Right ventricle myocardium superior (tissue), 1 donor: Measurements from ENCODE around the gene RELA. TPM values are rescaled to one million over a fixed set of nuclear protein-coding genes. Genes with fewer than 3 reads are reported as not detected.
A peak's percentile ranks its signal among the peaks of the same experiment; 100 is the strongest.
"Not testable (repeated sequence)": the region's sequence is repeated elsewhere in the genome, so short reads cannot be mapped to it uniquely, and the experiment has no call there.

Source experiments
- ATAC-seq: fragments of 200-7000 bp; cut with Tn5 transposase; one replicate; pipeline ENCODE4 v1.9.1; 2020; ENCODE audit warnings: mild to moderate bottlenecking; ENCODE audit not compliant: poor library complexity
- DNase-seq: peaks from one replicate; pipeline ENCODE4 v3.0.0-alpha.2; 2020
- intact Hi-C: fragments of 100-400 bp; cut with DNase I; formaldehyde crosslinking; loops from one replicate; pipeline ENCODE4 v1.11.2; 2022
- total RNA-seq: library from RNA; stranded (reverse); fragmentation: NEBNext Ultra II Directional; extraction: Animal tissue kit (Norgen Biotek cat#: 25700); gene quantifications from one replicate; pipeline ENCODE4 v1.2.1, GENCODE V29; 2021
- donor health status: DM: no; HTN: yes; CAD: no; lungs with severe emphysema.

Gene RELA
- total RNA-seq, 1 donor from 2014 or later, result 31.0 TPM

DNA sequence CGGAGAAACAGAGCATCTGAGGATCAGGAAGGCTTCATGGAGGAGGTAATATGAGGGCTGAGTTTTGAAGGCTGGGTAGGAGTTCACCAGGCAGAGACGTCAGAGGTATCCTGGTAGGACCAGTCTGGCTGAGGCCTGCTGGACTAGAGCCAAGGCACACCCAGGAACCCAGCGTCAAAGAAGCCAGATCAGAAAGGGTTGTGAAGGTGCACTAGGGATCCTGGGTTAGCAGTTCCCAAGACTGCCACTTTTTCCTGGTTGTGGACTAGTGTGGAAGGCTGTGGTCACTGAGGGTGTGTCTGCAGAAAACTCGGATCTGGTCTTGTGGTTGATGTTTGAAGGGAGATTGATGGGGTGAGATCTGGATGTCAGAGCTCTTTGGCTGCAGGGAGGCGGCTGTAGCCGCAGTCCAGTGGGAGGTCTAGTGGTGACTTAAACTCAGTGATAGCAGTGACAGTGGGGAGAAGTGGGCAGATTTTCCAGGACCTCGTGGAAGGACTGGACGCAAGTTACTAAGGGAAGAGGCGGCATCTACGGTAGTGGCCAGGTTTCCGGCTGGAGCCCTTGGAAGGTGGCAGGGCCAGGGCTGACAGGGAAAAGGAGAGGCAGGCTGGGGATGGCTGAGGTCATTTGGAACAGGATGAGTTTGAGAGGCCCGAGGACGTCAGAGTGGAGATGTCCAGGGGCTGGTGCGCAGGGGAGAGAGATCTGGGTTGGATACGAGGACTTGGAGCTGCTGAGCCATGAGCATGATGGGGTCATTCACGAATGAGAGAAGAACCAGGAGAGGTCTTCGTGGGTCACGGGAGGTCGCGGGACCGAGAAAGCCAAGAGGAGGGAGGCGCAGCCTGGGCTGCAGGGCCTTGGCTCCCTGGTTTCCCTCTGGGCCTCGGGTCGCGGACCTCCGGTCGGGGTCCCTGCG is 10.9 kb downstream of the RELA start:
- intact Hi-C loops, result no loop called here
- ATAC-seq, result peak; percentile 11
- DNase-seq, result no peak

DNA sequence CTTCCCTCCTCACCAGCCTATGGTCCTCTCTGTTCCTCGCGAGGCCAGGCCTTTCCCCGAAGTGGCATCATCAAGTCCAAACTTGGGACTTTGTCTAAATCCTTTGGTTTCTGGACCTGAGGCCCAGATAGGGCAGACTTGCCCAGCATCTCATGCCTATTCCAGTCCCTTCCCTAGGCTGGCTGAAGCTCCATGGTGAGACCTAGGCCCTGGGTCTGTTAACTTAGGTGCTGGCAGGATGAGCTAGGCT is 11.5 kb downstream of the RELA start:
- no peak for ATAC-seq
- intact Hi-C loops, result no loop called here
- DNase-seq, result no peak

DNA sequence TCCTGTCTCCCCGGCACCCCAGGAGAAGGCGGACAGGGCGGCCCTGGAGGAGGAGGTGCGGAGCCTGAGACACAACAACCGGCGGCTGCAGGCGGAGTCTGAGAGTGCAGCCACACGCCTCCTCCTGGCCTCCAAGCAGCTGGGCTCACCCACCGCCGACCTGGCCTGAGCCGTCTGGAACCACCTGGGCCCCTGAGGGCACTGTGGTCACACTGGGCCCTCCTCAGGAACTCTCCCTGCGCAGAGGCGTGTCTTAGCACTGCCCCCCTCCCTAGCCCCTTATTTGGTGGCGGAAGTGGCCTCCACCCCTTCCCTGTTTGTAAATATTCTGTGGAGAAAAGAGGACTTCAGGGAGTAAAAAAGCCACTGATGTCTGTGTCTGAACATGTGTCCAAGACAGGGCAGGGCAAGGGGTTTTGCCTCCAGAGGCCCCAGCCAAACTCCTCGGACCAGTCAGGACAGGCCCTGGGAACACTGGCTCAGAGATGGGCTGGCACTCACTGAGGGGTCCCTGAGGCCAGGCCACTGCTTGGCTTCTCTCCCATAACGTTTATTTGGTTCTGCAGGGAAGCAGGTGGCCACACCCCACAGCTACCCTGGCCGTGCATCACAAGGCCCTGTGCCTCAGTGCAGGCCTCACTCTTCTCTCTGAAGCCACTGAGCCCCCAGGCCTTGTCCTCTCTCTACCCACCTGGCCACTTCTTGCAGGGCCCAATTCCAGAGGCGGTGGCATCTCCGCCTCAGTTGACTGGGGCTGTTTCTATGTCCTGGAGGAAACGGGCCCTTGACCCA is 12.0 kb downstream of the RELA start:
- ATAC-seq (no peak), DNase-seq (no peak)
- intact Hi-C loops, result no loop called here

DNA sequence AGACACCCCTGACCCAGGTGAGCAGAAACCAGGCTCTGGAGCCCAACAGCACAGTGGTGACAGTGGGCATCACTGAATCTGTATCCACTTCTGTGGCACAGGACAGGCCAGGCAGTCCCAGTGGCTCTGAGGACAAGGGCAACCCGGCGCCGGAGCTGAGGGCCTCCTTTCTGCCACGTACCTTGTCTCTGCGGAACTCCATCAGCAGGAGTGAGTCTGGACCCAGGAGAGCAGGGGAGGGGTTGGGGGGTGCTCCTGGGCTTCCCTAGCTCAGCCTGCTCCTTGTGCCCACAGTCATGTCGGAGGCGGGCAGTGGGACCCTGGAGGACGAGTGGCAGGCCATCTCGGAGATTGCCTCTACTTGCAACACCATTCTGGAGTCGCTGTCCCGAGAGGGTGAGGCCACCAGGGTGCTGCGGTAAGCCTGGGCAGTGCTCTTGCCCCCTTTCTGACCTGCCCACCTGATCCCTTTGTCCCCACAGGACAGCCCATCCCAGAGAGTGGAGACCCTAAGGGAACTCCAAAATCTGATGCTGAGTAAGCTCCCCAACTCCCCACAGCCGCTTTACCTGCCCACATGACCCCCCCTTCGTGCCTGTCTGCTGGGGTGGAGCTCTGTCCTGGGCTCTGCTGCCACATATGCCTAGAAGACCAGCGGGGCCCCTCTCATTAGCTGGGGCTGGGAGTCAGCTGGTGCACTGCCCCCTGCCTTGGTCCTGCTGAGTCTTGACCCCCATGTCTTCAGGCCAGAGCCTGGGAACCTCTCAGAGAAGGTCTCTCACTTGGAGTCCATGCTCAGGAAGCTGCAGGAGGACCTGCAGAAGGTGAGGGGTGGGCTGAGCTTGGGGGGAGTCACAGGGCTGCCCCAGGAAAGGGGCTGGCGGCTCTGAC is 12.8 kb downstream of the RELA start:
- ATAC-seq (no peak), DNase-seq (no peak)
- intact Hi-C loops, result no loop called here

DNA sequence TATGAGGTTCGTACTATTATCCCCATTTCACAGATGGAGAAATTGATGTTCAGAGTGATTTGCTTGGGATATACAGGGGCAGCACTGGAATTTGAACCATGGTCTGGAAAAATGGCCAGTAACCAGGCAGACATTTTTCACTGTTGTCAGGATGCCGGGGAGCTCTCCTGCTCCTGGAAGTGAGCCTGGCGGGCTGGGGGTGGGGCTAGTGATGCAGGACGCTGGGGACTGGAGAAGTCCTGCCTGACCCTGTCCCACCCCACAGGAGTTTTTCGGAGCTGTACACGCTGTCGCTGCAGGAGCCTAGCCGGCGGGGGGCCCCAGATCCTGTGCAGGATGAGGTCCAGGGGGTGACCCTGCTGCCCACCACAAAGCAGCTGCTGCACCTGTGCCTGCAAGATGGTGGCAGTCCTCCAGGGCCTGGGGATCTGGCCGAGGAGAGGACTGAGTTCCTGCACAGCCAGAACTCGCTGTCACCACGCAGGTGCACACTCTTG is 13.7 kb downstream of the RELA start:
- ATAC-seq (no peak), DNase-seq (no peak)
- intact Hi-C loops, result no loop called here

DNA sequence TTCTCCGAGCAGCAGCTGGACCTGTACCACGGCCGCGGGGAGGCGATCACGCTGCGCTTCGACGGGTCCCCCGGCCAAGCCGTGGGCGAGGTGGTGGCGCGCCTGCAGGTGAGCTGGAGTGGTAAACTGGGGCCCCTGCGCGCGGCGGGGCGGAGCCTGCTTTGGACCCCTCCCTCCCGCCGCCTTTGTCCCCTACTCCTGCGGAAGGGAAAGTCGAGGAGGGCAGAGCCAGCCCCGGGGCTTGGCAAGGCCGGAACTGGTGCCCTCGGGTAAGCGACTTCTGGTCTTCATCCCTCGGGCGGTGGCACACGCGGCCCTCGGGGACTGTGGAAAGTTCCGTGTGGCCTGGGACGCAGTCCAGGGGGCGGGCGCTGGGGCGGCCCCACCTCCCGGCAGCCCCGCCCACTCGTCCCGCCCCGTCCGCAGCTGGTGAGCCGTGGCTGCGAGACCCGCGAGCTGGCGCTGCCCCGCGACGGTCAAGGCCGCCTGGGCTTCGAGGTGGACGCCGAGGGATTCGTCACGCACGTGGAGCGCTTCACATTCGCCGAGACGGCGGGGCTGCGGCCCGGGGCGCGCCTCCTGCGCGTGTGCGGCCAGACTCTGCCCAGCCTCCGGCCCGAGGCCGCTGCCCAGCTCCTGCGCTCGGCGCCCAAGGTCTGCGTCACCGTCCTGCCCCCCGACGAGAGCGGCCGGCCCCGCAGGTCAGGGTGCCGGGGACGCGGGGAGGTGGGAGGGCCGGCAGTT is 15.6 kb downstream of the RELA start:
- intact Hi-C loops, result no loop called here
- DNase-seq, result no peak
- peak; percentile 14 for ATAC-seq

DNA sequence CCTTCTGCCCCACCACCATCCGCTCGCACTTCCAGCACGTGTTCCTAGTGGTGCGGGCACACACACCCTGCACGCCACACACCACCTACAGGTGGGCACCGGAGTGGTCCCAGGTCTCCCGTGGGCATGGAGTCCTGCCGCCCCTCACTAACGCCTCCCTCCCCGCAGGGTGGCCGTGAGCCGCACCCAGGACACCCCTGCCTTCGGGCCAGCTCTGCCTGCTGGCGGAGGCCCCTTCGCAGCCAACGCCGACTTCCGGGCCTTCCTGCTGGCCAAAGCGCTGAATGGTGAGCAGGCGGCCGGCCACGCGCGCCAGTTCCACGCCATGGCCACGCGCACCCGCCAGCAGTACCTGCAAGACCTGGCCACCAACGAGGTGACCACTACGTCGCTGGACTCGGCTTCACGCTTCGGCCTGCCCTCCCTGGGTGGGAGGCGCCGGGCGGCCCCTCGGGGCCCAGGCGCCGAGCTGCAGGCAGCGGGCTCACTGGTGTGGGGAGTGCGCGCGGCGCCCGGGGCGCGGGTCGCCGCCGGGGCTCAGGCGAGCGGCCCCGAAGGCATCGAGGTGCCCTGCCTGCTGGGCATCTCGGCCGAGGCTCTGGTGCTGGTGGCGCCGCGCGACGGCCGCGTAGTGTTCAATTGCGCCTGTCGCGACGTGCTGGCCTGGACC is 16.3 kb downstream of the RELA start:
- ATAC-seq (no peak), DNase-seq (no peak)
- intact Hi-C loops, result no loop called here

DNA sequence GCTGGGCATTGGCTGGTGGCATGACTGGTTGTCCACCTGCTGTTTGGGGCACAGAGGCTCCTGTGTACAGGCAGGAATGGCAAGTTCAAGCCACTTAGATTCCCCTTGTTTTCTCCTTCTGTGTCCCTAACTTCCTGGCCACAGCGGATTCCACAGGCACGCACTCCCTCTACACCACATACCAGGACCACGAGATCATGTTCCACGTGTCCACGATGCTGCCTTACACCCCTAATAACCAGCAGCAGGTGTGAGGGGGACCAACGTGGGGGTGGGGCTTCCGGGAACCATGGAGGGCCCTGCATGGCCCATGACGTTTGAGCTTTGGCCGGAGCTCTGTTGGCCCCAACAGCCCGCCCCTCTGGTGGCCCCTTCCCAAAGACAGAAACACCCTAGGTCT is 17.0 kb downstream of the RELA start:
- intact Hi-C loops, result no loop called here
- DNase-seq (no peak), ATAC-seq (no peak)

DNA sequence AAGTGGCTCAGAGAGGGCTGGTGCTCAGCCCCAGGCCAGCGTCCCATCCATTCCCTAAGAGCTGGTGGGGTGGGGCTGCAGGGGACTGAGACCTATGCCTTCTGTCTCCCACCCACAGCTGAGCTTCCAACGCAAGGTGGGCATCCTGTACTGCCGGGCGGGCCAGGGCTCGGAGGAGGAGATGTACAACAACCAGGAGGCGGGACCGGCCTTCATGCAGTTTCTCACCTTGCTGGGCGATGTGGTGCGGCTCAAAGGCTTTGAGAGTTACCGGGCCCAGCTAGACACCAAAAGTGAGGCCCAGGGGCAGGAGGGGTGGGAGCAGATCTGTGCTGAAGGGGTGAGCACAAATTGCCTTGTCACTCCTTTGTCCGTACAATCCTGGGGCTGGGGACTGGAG is 17.9 kb downstream of the RELA start:
- DNase-seq (no peak), ATAC-seq (no peak)
- intact Hi-C loops, result no loop called here

DNA sequence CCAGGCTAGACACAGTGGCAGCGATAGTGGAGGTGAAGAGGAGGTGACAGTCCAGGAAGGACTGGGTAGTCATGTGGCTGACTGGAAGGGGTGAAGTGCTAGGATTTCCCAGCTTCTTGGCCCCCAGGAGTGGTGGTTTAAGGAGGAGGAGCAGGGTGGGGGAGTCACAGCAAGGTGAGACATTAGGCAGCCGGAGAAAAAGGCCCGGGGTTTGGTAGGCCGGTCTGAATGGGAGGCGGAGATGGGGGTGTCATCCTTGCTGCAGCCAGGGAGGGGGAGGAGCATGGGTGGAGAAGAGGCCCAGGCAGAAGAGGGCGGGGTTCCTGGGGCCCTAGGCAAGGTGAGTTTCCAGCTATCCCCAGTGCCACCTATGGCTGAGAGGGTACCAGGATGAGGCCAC is 18.7 kb downstream of the RELA start:
- DNase-seq (no peak), ATAC-seq (no peak)
- intact Hi-C loops, result no loop called here

DNA sequence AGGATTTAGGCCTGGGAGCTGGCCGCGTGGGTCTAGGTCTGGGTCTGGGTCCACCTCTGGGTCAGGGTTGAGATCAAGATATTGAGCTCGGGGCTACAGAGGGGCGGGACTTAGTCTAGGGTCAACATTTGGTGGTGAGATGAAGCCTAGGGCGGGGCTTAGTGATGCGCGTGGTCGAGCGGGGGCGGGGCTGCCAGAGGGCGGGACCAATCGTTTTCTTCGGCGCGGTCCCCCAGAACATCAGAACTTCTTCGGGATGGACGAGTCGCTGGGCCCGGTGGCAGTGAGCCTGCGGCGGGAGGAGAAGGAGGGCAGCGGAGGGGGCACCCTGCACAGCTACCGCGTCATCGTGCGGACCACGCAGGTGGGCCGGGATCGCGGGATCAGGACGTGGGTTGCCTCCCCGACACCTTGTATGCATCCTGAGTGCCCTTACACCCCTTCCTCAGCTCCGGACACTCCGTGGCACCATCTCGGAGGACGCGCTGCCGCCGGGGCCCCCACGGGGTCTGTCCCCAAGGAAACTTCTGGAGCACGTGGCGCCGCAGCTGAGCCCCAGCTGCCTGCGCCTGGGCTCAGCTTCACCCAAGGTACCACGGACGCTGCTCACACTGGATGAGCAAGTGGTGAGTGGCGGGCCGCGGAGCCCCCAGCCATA is 20.6 kb downstream of the RELA start:
- ATAC-seq (no peak), DNase-seq (no peak)
- intact Hi-C loops, result no loop called here

DNA sequence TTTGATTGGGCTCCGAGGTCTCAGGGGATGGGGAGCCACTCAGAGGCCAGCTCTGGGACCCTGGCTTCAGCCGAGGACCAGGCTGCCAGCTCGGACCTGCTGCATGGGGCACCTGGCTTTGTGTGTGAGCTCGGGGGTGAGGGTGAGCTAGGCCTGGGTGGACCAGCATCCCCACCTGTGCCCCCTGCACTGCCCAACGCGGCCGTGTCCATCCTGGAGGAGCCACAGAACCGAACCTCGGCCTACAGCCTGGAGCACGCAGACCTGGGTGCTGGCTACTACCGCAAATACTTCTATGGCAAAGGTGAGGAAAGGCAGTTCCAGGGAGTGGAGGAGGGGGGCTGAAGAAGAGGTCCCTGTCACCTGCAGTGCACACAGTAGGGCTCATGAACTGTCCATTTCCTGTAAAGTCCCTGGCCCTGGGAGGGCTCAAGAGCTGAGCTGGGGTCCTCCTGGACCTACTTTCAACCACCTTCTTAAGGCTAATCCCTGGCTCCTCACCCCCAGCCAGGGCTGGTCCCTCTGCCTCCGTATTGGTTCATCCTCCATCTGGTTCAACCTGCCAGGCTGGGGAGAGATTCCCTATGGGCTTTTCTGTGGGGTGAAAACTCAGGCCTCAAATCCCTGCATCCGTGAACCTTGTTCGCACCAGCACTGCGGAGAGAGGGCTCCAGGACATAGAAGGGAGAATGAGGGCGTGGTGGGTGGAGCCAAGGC is 21.3 kb downstream of the RELA start:
- DNase-seq (no peak), ATAC-seq (no peak)
- intact Hi-C loops, result no loop called here

DNA sequence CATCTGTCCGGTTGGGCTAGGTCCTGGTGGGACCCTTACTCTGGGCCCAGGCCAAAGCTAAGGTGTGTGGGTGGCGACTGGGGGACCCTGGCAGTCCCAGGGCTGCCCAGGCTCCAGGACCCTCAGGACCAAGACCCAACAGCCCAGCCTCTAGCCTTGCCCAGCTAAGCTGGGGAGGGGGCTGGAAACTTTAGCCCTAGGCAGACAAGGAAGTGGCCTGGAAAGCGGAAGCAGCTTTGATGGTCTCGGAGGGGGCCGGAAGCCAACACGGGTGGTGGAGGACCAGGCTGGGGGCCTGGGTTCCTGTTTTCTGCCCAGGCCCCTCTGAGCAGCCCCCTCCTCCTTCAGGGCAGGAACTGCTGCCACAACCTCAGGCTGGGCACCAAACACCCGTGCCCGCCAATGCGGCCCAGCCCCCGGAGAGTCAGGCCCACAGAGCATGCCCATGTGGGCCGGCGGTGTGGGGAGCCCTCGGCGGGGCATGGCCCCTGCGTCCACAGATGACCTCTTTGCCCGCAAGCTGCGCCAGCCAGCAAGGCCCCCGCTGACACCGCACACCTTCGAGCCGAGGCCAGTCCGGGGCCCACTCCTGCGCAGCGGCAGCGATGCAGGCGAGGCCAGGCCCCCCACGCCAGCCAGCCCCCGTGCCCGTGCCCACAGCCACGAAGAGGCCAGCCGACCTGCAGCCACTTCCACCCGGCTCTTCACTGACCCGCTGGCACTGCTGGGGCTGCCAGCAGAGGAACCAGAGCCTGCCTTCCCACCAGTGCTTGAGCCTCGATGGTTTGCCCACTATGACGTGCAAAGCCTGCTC is 22.0 kb downstream of the RELA start:
- DNase-seq (peak; percentile 81), ATAC-seq (peak; percentile 6)
- intact Hi-C loops, result no loop called here

DNA sequence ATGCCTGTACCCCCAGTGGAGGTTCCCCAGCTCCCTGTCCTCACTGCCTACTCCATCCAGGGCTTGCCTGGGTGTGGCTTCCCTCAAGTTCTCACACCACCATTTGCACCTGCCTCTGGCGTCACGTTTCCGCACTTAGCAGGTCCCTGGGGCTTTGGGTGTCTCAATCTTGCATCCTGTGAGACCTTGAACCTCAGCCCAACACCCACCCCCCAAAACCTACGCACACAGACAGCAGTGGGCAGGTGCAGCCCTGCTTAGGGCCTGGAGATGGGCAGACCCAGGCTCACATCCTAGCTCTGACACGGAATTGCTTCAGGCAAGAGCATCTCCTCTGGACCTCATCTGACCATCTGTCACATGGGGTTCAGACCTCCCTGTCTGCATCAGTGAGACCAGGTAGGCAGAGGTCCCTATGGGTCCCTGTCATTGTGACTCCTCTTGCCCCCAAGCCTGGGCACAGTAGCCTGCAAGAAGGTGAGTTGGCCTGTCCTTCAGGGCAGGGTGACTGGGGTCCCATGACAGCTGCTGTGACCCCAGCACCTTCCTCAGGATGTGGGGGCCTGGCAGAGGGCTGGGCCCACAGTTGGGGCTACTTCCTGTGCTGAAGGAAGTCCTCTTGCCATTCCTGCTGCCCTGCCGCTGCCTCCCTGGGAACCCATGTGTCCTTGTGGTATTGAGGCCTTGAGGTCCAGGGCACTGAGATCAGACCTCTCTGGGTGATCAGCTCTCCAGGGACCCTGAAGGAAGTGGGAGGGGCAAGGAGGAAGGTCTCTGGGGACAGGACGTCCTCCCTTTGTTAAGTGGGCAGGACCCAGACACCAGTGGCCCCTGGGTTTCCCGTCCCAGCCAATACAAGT is 22.9 kb downstream of the RELA start:
- ATAC-seq (peak; percentile 1), DNase-seq (peak; percentile 61)
- intact Hi-C loops, result loop anchor here (10.0 kb wide), 1 partner anchor 65 kb away; no protein-coding TSS in a partner anchor

DNA sequence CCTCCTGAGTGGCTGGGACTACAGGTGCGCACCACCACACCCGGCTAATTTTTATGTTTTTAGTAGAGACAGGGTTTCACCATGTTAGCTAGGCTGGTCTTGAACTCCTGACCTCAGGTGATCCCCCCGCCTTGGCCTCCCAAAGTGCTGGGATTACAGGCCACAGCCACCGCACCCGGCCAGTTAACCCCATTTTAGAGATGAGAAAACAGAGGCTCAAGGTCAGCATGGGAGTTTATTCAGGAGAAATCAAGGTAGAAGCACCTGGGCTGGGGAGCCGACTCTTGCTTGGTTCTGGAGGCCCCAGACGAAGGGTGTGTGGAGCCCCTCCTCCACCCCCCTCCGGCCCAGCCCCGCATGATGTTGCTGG is 23.5 kb downstream of the RELA start:
- intact Hi-C loops, result loop anchor here (10.0 kb wide), 1 partner anchor 66 kb away; no protein-coding TSS in a partner anchor
- ATAC-seq, DNase-seq: not testable (repeated sequence)
